Right renal cortex interstitium (tissue), 3 donors: ENCODE data around the gene HEPACAM2. TPM values are rescaled to one million over a fixed set of nuclear protein-coding genes. Genes with fewer than 3 reads are reported as not detected.

Source experiments
- DNase-seq, 3 donors: peaks; one replicate each; pipeline ENCODE4 v3.0.0-alpha.2; 2013; ENCODE audit warnings: low read depth in 3 of 3, low spot score in 2 of 3
- polyA plus RNA-seq, 3 donors: library from polyadenylated mRNA; unstranded; fragments of 120-200 nt; gene quantifications; one replicate each; pipeline ENCODE4 v1.2.1, GENCODE V29; 2013; ENCODE audit not compliant: insufficient read length in 3 of 3

HEPACAM2 gene
- polyA plus RNA-seq, 3 donors = 6.5 to 8.1 (median 6.8) TPM

- DNase-seq = no peak
Measured at GRCh38 chr7:93203496-93203895, 22.8 kb downstream of the HEPACAM2 start.

DNA sequence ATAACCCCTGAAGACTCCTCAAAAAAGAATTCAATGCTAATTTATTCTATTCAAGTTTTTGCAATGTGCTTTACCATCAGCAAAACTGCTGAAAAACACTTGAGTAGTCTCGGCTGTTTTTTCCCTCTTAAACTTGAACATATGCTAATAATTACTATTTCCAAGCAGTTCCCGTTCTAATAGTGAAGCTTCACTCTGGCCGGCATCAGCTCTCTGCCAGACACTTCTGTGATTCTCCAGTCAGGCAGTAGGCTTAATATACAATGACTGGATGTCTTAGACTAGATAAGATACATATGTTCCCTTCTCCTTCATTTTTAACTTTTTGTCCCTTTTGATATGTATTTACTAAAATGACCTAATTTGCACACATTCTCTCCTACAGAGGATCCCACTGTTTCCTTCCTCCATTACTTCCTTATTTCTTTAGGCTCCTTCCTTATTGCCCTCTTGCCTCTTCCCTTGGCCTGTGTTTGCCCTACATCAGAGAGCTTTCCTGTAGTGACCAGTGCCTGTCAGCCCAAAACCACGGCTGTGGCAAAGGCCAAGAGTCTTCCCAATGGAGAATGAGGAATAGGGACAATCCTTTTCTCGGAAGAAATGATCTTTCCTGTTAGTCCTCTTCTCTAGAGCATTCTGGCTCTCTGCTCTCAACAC lies 23.5 kb downstream of the HEPACAM2 start:
- no peak for DNase-seq

DNA sequence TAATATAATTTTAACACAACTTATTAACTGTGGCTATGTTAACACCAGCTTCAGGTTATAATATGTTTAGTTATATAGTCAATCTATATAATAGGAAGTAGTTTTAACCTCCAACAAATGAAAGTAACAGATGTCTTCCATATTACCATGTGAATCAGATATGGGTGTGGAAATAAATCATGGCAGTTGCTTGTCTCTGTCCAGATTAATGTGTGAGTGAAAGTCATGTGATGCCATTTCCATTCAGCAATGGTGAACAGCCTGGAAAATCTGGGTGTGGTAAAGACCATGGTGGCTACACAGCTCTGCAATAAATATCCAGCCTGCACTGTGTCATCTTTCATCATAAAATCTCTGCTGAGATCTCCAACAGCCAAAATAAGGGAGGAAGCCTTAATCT lies 27.8 kb downstream of the HEPACAM2 start:
- no peak for DNase-seq

GRCh38 chr7:93196336-93196735 lies 29.9 kb downstream of the HEPACAM2 start:
- no peak for DNase-seq

GRCh38 chr7:93194386-93194785 lies 31.9 kb downstream of the HEPACAM2 start:
- DNase-seq = no peak

GRCh38 chr7:93188870-93189634 lies 37.2 kb downstream of the HEPACAM2 start:
- DNase-seq = no peak

DNA sequence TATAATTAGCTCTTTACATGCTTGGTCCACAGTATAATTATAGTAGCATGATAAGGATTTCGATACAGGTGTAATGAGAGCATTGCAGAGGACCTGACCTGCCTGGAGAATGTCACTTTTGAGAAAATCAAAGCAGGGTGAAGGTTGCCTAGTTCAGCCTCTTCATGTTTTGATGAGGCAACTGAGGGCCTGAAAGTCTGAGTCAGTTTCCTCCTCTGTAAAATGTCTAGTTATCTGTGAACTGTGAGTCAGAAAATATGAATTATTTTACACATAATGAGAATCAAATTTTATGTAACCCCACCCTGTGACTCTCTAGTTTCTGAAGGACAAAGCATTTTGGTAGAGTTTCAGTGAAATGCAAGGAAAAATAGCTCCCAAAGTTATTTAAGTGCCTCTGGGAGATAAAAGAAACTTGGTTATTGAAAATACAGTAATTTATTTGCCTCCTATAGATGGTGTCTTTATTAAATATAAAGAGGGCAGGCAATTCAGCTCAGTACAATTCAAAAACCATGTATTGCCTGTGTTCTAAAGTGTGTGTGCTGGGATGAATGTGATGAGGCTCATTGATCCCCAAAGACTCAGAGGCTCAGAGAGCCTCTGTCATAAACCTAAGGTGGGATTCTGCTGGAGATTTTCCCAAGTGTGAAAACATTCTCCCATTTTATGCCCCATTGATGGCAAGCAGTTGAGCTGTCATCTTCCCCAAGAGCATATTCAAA lies 40.8 kb downstream of the HEPACAM2 start:
- DNase-seq = no peak

DNA sequence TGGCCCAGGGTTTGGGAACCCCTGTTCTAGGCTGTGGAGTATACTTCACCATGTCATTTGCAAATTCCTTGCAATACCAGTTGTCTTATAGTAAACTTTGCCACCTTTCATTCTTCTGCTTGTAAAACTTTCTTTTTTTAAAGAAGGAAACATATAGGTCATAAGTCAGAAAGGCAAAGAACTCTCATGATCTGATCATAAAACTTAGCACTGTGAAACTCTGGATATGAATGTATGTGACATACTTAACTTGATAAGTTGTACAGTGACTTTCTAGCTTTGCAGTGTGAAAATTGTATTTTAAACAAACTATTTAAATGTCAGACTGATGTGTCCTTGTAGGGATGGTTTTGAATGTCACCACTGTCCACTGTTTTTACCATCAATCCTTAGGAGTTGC lies 47.1 kb downstream of the HEPACAM2 start:
- DNase-seq = no peak

- peak in 1 of 3 donors; percentile 8 for DNase-seq
Measured at GRCh38 chr7:93178213-93178612, 48.1 kb downstream of the HEPACAM2 start.

- DNase-seq = no peak
Measured at GRCh38 chr7:93176992-93177580, 49.2 kb downstream of the HEPACAM2 start.

GRCh38 chr7:93175219-93175618 lies 51.0 kb downstream of the HEPACAM2 start:
- DNase-seq = no peak

DNA sequence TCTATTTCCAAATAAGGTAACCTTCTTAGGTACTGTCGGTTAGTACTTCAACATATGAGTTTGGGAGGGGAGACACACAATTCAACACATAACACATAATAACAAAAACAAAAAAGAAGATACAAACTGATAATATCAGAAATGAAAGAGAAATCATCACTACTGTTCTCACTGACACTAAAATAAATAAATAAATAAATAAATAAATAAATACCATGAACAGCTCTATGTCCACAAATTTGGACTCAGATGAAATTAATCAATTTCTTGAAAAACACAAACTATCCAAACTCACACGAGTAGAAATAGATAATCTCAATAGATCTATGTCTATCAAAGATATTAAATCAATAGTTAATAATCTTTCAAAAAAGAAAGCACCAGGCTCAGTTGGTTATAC lies 53.6 kb downstream of the HEPACAM2 start:
- DNase-seq = no peak

DNA sequence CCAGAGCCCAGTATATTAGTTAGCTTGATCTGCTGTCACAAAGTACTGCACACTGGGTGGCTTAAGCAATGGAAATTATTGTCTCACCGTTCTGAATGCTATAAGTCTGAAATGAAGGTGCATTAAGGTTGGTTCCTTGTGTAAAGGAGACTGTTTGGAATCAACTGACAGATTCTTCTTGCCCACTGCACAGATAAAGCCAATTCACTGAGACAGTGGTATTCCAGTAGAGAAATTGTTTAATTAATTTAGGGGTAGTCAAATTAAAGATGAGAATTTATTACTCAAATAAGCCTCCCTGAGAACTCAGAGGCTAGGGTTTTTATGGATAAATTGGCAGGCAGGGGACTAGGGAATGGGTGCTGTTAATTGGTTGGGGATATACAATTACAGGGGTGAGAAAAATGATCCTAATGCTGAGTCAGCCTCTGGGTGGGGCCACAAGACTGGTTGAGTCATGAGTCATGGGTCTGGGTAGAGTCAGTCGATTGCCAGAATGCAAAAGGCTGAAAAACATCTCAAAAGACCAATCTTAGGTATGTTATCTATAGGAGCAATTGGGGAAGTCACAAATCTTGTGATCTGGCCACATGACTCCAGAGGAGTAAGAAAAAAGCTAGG lies 54.6 kb downstream of the HEPACAM2 start:
- no peak for DNase-seq

GRCh38 chr7:93165447-93165846 lies 60.8 kb downstream of the HEPACAM2 start:
- no peak for DNase-seq

DNA sequence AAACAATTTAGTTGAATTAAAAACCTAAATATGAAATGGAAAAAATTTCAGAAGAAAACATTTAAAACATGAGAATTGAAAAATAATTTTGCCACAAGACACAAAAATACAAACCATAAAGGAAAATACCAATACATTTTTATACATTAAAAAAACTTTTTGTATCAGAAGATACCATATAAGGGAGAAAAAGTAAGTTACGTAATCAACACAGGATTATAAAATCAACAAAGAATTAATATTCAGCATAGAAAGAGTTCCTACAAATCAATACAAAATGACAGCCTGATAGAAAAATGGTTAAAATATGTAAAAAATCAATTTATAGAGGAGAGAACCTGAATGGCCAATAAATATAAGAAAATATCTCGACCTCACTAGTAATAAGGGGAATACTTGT lies 61.5 kb downstream of the HEPACAM2 start:
- no peak for DNase-seq

DNA sequence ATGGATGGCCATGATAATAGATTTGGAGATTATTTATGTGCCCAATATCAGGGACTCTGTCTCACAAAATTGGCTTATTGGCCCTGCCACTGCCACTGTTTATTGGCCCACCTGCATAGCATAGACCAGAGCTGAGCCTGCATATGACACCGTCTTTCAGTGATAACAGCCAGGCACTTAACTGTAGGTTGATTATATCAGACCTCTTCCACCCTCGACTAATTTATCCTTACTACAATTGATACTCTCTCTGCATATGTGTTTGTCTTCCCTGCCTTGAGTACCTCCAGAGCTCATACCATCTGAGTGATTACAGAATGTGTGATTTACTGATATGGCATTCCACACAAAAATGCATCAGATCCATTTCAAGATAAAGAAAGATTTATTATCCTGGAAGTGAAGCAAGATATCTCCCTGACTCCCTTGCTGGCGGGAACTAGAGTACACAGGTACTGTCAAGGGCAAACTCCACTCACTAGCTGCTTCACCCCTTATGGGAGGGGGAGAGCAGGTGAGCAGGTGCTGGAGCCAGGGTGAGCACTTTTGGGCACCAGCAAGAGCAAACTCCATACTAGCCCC lies 65.0 kb downstream of the HEPACAM2 start:
- no peak for DNase-seq

DNA sequence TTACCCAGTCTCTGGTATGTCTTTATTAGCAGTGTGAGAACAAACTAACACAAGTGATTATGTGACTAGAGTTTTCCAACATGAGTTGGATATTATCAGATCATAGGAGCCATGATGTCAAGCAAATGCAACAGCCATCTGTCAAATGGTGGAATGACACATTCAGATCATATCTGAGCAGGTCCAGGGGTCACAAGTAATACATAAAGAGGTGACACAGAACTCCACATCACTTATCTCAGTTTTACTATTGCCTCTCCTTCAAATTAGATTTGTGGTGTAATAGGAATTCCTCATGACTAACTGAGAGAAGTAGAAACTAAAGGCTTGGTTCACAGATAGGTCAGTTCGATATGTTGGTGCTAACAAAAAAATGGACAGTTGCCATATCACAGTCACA lies 65.9 kb downstream of the HEPACAM2 start:
- DNase-seq = no peak

GRCh38 chr7:93159490-93159889 lies 66.8 kb downstream of the HEPACAM2 start:
- DNase-seq = no peak

DNA sequence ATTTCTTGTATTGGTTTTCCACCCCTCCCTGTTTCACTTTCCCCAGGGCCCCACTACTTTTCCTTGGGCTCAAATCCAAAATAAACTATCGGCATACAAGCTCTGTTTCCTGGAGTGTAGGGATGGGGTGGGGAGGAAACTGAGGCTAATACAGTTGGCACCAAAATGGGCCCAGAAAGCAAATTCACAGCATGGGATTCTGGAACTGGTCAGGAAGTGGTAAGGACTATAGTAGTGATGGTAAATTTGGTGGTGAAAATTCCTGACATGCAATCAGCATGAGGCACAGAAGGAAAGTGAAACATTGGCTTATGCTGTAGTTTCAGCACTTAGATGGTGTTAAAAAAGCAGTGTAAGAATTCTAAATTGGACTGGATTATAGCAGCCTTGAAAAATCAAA lies 69.4 kb downstream of the HEPACAM2 start:
- DNase-seq = no peak

- DNase-seq = no peak
Measured at GRCh38 chr7:93150200-93150835, 76.0 kb downstream of the HEPACAM2 start.
